ENCODE results near the gene MAP4K4.

Gene MAP4K4

GRCh38 chr2:101841679-101842327, 144.3 kb downstream of the MAP4K4 start:
- DNase-seq (ENCODE audit: low read depth in 2 of 2) = no peak

- DNase-seq (ENCODE audit: low read depth in 2 of 2) = no peak
Measured at GRCh38 chr2:101842471-101842870, 145.0 kb downstream of the MAP4K4 start.

DNA sequence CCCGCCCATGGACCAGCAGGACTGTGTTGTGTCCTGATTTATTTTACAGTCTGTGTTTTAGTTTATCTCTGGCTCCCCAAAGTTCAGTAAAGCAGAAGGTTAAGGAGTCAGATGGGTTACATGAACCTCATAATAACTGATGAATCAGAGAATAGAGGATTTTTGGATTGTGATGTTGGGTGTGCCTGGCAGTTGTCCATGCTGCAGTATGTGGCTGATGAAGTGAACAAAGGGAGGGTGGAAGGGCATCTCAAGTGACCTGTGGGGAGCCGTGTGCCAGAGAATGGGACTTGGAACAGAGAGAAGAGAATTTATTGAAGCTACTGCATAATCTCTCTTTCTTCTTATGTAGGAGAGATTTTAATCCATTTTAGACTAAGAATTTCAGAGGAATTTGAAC, 145.5 kb downstream of the MAP4K4 start:
- no peak for DNase-seq (ENCODE audit: low read depth in 2 of 2)

DNA sequence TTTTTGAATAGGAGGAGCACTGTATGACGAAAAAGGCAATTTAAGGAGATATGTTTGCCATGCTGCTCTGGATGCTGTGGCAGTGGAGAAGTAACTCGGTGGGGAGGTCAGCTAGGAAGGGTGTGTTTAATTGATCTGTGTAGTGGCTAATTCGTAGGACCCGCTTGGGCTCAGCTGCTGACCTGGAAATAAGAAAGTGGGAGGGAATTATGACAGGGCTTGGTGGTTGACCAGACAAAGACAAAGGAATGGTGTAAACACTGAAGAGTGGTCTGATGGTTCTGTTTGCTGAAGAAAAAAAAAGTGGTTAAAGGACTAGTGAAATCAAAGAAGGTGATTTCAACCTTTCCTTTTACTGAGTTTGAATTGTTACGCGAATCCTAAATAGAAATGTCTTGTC, 146.0 kb downstream of the MAP4K4 start:
- DNase-seq (ENCODE audit: low read depth in 2 of 2) = no peak

- DNase-seq (ENCODE audit: low read depth in 2 of 2) = no peak
Measured at GRCh38 chr2:101844055-101844635, 146.6 kb downstream of the MAP4K4 start.

DNA sequence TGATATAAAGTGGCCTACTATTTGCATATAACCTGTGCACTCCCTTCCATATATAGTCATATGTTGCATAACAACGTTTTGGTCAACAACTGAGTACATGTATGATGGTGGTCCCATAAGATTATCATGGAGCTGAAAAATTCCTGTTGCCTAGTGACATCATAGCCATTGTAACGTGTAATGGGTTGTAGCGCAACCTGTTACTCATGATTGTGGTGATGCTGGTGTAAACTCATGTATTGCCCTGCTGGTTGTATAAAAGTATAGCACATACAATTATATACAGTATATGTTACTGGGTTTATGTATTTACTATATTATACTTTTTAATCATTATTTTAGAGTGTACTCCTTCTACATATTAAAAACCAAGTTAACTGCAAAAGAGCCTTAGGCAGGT, 149.5 kb downstream of the MAP4K4 start:
- no peak for DNase-seq (ENCODE audit: low read depth in 2 of 2)

DNA sequence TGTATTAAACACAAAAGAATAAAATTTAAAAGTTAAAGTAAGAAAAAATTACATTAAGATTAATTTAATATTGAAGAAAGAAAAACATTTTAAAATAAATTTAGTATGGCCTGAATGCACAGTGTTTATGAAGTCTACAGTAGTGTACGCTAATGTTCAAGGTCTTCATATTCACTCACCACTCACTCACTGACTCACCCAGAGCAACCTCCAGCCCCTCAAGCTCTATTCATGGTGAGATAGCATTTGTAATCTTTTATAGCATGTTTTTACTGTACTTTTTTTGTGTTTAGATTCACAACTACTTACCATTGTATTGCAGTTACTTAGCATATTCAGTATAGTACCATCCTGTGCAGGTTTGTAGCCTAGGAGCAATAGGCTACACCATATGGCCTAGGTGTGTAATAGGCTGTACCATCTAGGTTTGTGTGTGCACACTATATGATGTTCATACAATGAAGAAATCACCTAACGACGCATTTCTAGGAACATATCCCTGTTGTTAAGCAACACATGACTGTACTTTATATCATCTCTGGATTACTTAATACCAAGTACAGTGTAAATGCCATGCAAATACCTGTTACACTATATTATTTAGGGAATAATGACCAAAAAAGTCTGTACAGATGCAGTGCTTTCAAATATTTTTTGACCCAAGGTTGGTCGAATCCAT, 150.3 kb downstream of the MAP4K4 start:
- no peak for DNase-seq (ENCODE audit: low read depth in 2 of 2)

- DNase-seq (ENCODE audit: low read depth in 2 of 2) = no peak
Measured at GRCh38 chr2:101848769-101849410, 151.4 kb downstream of the MAP4K4 start.

- DNase-seq (ENCODE audit: low read depth in 2 of 2) = no peak
Measured at GRCh38 chr2:101850450-101850849, 152.9 kb downstream of the MAP4K4 start.

DNA sequence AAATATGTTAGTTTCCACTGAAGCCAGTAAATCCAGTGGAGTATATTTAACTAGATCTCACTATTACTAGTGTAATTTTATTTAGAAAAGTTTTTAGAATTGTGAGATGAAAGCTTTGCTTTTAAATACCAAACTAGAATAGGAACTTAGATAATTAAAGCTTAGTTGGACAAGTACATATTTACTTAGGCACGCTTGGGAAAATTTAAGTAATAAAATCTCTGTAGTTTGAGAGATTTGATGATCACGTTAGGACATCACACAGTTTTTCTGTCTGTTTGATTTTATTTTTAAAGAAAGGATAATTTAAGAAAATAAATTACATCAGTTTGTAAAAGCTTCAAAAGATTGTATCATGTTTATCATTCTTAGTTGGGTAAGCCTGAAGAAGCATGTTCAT, 153.5 kb downstream of the MAP4K4 start:
- DNase-seq (ENCODE audit: low read depth in 2 of 2) = no peak

DNA sequence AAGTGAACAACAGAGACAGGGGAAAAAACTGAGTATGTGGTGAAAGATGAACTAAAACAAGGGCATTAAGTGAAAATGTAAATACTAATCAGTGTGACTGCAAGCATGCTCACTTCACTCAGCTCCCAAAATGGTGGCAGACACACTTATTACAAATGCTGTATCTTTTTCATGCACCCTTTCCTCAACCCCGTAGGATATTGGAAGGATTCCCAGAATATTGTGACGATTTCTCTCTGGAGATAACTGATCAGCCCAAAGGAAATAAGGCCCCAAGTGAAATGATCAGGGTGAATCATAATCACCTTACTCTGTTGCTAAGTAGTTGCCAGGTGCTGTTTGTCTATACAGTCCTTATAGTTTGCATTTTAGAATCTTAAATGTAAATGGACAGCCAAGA, 155.3 kb downstream of the MAP4K4 start:
- DNase-seq (ENCODE audit: low read depth in 2 of 2) = no peak

GRCh38 chr2:101854877-101855276, 157.4 kb downstream of the MAP4K4 start:
- no peak for DNase-seq (ENCODE audit: low read depth in 2 of 2)

DNA sequence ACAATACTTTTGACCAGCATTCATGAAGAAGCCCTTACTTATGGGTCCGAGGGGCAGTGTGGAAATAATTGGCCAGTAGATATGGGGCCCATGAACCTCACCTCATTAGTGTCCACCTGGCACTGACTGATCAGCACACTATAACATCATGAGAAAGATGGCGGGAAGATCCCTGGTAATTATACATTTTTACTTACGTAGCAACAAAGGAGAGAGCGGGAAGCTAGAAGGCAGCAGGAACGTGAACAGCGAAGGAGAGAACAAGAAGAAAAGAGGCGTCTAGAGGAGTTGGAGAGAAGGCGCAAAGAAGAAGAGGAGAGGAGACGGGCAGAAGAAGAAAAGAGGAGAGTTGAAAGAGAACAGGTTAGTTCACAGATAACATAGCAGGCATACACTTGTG, 158.3 kb downstream of the MAP4K4 start:
- DNase-seq (ENCODE audit: low read depth in 2 of 2) = no peak

DNA sequence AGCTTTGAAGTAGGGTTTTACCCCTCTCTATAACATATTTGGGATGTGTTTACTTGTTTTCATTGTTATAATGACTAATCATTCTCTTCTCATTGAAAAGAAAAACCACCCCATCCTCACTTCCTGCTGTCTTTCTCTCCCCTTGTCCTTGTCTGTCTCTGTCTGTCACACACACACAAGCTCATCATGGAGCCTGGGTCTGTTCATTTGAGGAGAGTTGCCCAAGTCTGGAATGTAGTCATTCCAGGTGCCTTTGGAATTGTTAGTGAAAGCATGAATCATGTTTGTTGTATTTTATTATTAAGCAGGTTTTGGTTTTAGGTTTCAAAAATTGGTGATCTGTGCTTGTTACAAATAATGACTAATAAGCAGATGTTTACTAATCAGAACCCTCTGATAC, 160.7 kb downstream of the MAP4K4 start:
- no peak for DNase-seq (ENCODE audit: low read depth in 2 of 2)

DNA sequence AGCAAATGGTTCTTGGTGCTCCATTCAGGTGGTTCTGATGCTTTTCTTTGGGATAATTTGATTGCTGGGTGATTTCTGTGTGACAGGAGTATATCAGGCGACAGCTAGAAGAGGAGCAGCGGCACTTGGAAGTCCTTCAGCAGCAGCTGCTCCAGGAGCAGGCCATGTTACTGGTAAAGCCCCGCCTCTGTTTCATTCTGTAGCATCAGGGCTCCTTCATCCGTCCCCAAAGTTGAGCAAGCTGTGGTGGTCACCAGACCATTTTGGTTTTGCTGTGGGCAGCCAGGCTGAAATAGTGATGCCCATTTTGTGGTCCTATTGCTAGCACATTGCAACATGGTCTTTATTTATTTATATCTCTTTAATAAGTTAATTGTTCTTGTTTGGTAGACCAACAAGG, 161.4 kb downstream of the MAP4K4 start:
- no peak for DNase-seq (ENCODE audit: low read depth in 2 of 2)

DNA sequence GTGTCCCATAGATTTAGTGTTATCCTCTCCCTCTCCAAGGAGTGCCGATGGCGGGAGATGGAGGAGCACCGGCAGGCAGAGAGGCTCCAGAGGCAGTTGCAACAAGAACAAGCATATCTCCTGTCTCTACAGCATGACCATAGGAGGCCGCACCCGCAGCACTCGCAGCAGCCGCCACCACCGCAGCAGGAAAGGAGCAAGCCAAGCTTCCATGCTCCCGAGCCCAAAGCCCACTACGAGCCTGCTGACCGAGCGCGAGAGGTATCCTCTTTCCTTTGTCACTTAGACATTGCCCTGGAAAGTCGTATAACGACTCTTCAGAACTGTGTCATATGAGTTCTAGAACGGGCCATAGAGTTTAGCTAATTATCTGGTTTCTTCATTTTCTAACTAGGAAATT, 162.1 kb downstream of the MAP4K4 start:
- no peak for DNase-seq (ENCODE audit: low read depth in 2 of 2)

GRCh38 chr2:101860157-101860556, 162.7 kb downstream of the MAP4K4 start:
- DNase-seq (ENCODE audit: low read depth in 2 of 2) = no peak

DNA sequence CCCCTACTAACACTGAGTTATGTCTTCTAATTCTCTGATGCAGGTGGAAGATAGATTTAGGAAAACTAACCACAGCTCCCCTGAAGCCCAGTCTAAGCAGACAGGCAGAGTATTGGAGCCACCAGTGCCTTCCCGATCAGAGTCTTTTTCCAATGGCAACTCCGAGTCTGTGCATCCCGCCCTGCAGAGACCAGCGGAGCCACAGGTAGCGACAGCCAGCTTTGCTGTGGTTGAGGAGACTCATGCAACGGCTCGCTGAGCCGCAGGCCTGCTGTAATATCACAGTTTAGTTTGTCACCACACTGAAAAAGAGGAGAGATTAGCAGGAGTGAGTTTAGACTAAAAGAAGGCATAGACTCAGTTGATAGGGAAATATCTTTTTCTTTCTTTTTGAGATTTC, 163.3 kb downstream of the MAP4K4 start:
- DNase-seq (ENCODE audit: low read depth in 2 of 2) = no peak

DNA sequence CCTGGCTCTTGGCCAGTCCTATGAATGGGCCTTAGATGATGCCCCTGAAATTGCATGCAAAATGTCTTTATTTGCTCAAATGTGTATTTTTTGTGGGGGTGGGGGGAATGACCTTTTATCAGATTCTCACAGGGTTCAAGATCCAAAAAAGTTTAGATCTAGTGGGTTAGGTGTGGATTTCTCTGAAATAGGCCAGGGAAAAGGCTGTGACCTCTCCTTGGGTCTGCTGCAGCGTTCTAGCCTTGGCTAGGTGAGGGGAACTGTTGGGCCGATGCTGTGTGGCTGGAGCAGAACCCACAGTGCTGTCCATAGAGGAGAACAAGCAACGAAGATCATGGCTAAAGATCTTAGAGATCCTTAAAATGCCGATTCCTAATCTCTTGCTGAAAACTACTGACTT, 163.9 kb downstream of the MAP4K4 start:
- no peak for DNase-seq (ENCODE audit: low read depth in 2 of 2)

DNA sequence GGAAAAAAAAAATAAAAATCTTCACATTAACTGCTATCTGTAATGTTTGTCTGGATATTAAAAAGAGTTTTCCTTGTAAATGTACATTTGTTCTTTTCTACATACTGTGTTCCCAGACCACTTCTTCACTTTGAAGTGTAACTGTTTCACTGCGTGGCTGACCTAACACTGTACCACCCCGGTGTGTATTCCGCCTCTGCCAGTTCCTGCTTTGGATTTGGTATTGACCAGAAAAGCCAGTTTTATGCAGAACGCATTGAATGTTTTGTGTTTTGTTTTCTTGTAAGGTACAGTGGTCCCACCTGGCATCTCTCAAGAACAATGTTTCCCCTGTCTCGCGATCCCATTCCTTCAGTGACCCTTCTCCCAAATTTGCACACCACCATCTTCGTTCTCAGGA, 166.0 kb downstream of the MAP4K4 start:
- DNase-seq (ENCODE audit: low read depth in 2 of 2) = no peak

DNA sequence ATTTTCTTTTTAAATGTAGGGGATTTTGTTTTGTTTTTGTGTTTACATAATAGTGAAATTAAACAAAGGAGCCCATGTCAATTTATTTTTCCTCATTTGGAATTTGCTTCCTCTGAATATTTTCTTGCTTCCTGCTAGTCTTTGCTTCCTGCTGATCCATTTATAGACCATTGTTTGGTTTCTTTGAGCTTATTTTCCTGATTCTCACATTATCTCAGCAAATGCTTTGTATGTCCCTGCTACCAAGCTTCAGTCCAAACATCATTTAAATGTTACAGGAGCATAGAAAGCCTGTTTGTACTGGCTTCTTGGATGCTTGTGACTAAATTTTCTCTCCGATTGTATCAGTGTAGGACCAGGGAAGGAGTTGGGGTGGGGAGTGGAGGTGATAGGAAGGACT, 166.9 kb downstream of the MAP4K4 start:
- no peak for DNase-seq (ENCODE audit: low read depth in 2 of 2)

DNA sequence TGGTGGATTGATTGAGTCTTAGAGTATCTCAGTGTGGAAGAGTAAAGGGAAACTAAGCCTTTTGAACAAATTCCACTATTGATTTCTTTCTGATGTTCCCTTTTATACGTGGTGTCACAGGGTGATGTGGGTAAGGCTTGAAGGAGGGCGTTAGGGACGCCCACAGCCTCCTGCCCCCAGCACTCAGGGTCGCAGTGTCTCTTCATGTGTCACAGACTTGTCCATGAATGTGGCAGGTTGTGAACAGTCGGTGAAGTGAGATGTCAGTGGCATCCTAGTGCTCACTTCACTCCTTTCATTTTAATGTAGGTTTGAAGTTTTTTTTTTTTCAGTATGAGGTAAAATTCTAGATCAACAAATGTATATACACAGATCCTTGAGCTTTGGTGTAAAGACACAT, 171.0 kb downstream of the MAP4K4 start:
- no peak for DNase-seq (ENCODE audit: low read depth in 2 of 2)

GRCh38 chr2:101869527-101869926, 172.0 kb downstream of the MAP4K4 start:
- no peak for DNase-seq (ENCODE audit: low read depth in 2 of 2)
